CD14-positive monocyte (primary cell): Measurements from ENCODE around the gene FAM76A. TPM values are rescaled to one million over a fixed set of nuclear protein-coding genes. Genes with fewer than 3 reads are reported as not detected.

ENCODE experiments used
- DNase-seq, 3 donors: peaks; one replicate each; pipeline ENCODE4 v3.0.0-alpha.2; 2011 to 2022
- H2AFZ ChIP-seq: 2 replicates; pipeline ENCODE4 v1.6.0; 2012; ENCODE audit warnings: mild to moderate bottlenecking, low read depth, low read length, inconsistent platforms; ENCODE audit not compliant: insufficient read depth, poor library complexity, severe bottlenecking
- H3K27ac ChIP-seq, 2 donors: 1 replicate in 1 of 2; 2 replicates in 1 of 2; pipeline ENCODE4 v1.5.1; 2012 to 2013; ENCODE audit warnings: low read length in 2 of 2, control low read depth in 1 of 2, inconsistent platforms in 1 of 2, low read depth in 1 of 2, mild to moderate bottlenecking in 1 of 2
- H3K27me3 ChIP-seq, 2 donors: one replicate each; pipeline versions ENCODE4 v1.6.0 to v1.6.1; 2011 to 2013; ENCODE audit warnings: low read length in 2 of 2; ENCODE audit not compliant: control insufficient read depth in 2 of 2, insufficient read depth in 2 of 2
- H3K36me3 ChIP-seq, 2 donors: replicated peaks in 1 of 2; 1 replicate in 1 of 2; 2 replicates in 1 of 2; pipeline versions ENCODE4 v1.5.1 to v1.6.1; 2012 to 2013; ENCODE audit warnings: low read length in 2 of 2, control low read depth in 1 of 2, inconsistent platforms in 1 of 2, mild to moderate bottlenecking in 1 of 2; ENCODE audit not compliant: insufficient read depth in 2 of 2, control insufficient read depth in 1 of 2
- H3K4me1 ChIP-seq, 2 donors: 1 replicate in 1 of 2; 2 replicates in 1 of 2; pipeline versions ENCODE4 v1.5.1 to v1.6.1; 2012 to 2013; ENCODE audit warnings: low read length in 2 of 2, control low read depth in 1 of 2, inconsistent platforms in 1 of 2, mild to moderate bottlenecking in 1 of 2, moderate library complexity in 1 of 2; ENCODE audit not compliant: insufficient read depth in 2 of 2, control insufficient read depth in 1 of 2
- H3K4me2 ChIP-seq: replicated peaks from 2 replicates; pipeline ENCODE3; 2012; ENCODE audit warnings: low read length, moderate library complexity, mild to moderate bottlenecking; ENCODE audit not compliant: poor library complexity, severe bottlenecking; ENCODE audit errors: extremely low read depth
- H3K4me3 ChIP-seq, 3 experiments: fragments of 200-600 bp in 1 of 3; sonication (generic) in 1 of 3; replicated peaks in 1 of 3; 1 replicate in 2 of 3; 2 replicates in 1 of 3; pipeline ENCODE4 v1.5.1; 2011 to 2013; ENCODE audit warnings: low read length in 3 of 3, mild to moderate bottlenecking in 3 of 3, control low read depth in 2 of 3, low read depth in 2 of 3, inconsistent platforms in 1 of 3, moderate library complexity in 1 of 3
- H3K79me2 ChIP-seq: 2 replicates; pipeline ENCODE4 v1.6.0; 2012; ENCODE audit warnings: mild to moderate bottlenecking, control low read depth, inconsistent platforms, low read length, moderate library complexity; ENCODE audit not compliant: insufficient read depth
- H3K9ac ChIP-seq: 2 replicates; pipeline ENCODE4 v1.6.0; 2017; ENCODE audit warnings: low read length, mild to moderate bottlenecking; ENCODE audit not compliant: insufficient read depth, poor library complexity, severe bottlenecking
- H3K9me3 ChIP-seq, 2 donors: replicated peaks in 1 of 2; 1 replicate in 1 of 2; 2 replicates in 1 of 2; pipeline versions ENCODE4 v1.5.1 to v1.6.1; 2012 to 2013; ENCODE audit warnings: low read length in 2 of 2, control low read depth in 1 of 2; ENCODE audit not compliant: control insufficient read depth in 1 of 2, insufficient read depth in 1 of 2
- H4K20me1 ChIP-seq: 2 replicates; pipeline ENCODE4 v1.6.0; 2012; ENCODE audit warnings: mild to moderate bottlenecking, low read length, control low read depth, moderate library complexity; ENCODE audit not compliant: insufficient read depth
- H3K27ac Mint-ChIP-seq, 7 donors: one replicate each; pipeline ENCODE4 v1.8.0; 2020; ENCODE audit warnings: mild to moderate bottlenecking in 7 of 7, mixed read lengths in 7 of 7, moderate library complexity in 6 of 7, inconsistent platforms in 2 of 7
- H3K27me3 Mint-ChIP-seq, 3 donors: one replicate each; pipeline ENCODE4 v1.8.0; 2021 to 2022; ENCODE audit warnings: low read depth in 3 of 3, mild to moderate bottlenecking in 3 of 3, mixed read lengths in 3 of 3, moderate library complexity in 3 of 3, inconsistent platforms in 1 of 3
- H3K36me3 Mint-ChIP-seq, 2 donors: one replicate each; pipeline ENCODE4 v1.8.0; 2020; ENCODE audit warnings: mixed read lengths in 2 of 2, inconsistent platforms in 1 of 2, mild to moderate bottlenecking in 1 of 2
- H3K4me1 Mint-ChIP-seq: one replicate; pipeline ENCODE4 v1.8.0; 2020; ENCODE audit warnings: mild to moderate bottlenecking, mixed read lengths
- H3K4me3 Mint-ChIP-seq, 2 donors: one replicate each; pipeline ENCODE4 v1.8.0; 2020; ENCODE audit warnings: mild to moderate bottlenecking in 2 of 2, mixed read lengths in 2 of 2, moderate library complexity in 1 of 2
- H3K9me3 Mint-ChIP-seq, 7 donors: one replicate each; pipeline ENCODE4 v1.8.0; 2020 to 2022; ENCODE audit warnings: mixed read lengths in 7 of 7, mild to moderate bottlenecking in 6 of 7, moderate library complexity in 6 of 7, inconsistent platforms in 2 of 7
- CTCF ChIP-seq: fragments of 200-600 bp; IDR thresholded peaks from one replicate; pipeline ENCODE4 v1.8.0; 2022; ENCODE audit warnings: antibody characterized with exemption, mild to moderate bottlenecking
- WGBS: methylation state at CpG from one replicate; pipeline ENCODE4 v1.1.5; 2013; ENCODE audit warnings: missing lambda C conversion rate; ENCODE audit not compliant: insufficient coverage; 5-methylcytosine and 5-hydroxymethylcytosine counted together
- intact Hi-C, 2 donors: fragments of 100-400 bp; cut with micrococcal nuclease; formaldehyde crosslinking; loops; one replicate each; pipeline versions ENCODE4 v1.15.0 to v1.15.1; 2023
- polyA plus RNA-seq, 3 donors: library from polyadenylated mRNA; depleted of rRNA in 1 of 3; unstranded in 2 of 3; stranded (reverse) in 1 of 3; fragments of 300-500 nt in 2 of 3; fragments of >200 nt in 1 of 3; fragmentation: Illumina TruSeq in 2 of 3; gene quantifications; 1 replicate in 2 of 3; 2 replicates in 1 of 3; pipeline ENCODE4 v1.2.3, GENCODE V29; 2012 to 2021

Gene FAM76A
- polyA plus RNA-seq, 3 donors, result 9.1 to 10.9 (median 10.3) TPM

- no peak for TF ChIP-seq CTCF
- DNase-seq, result no peak
- Histone ChIP-seq H2AFZ (no peak overlapping the region), H3K9me3 (peaks cover 7 to 11% of the 10 kb centered on the region in 2 donors), H3K27me3 (no peaks in the 10 kb centered on the region), H3K4me1 (no peaks in the 10 kb centered on the region), H3K9ac (no peak overlapping the region), H3K79me2 (no peaks in the 10 kb centered on the region), H3K4me3 (no peak overlapping the region), H3K36me3 (no peaks in the 10 kb centered on the region), H4K20me1 (no peaks in the 10 kb centered on the region), H3K4me2 (no peak overlapping the region), H3K27ac (no peak overlapping the region)
- peaks cover 9 to 26% (median 20%) of the 10 kb centered on the region in 7 donors for H3K9me3 Mint-ChIP-seq
- 100% methylated on average over 3 of the region's 4 CpGs for WGBS
- no peaks in the 10 kb centered on the region for H3K4me1 Mint-ChIP-seq
- no peak overlapping the region for H3K4me3 Mint-ChIP-seq
- H3K36me3 Mint-ChIP-seq, result no peaks in the 10 kb centered on the region
- H3K27ac Mint-ChIP-seq, result no peak overlapping the region
- peaks cover 2 to 10% (median 6%) of the 10 kb centered on the region in 3 donors for H3K27me3 Mint-ChIP-seq
- intact Hi-C loops, result no loop called here
Observed at GRCh38 chr1:27704958-27705357, 20.8 kb upstream of the FAM76A start.

- Histone ChIP-seq H3K4me3 (no peak overlapping the region), H3K9me3 (peaks cover 7 to 11% of the 10 kb centered on the region in 2 donors), H3K36me3 (no peaks in the 10 kb centered on the region), H3K4me2 (no peak overlapping the region), H3K27ac (no peak overlapping the region), H3K4me1 (no peaks in the 10 kb centered on the region), H3K9ac (no peak overlapping the region), H3K27me3 (no peaks in the 10 kb centered on the region), H2AFZ (no peak overlapping the region), H4K20me1 (no peaks in the 10 kb centered on the region), H3K79me2 (no peaks in the 10 kb centered on the region)
- H3K9me3 Mint-ChIP-seq, result peaks cover 9 to 26% (median 20%) of the 10 kb centered on the region in 7 donors
- intact Hi-C loops, result no loop called here
- peaks cover 2 to 7% (median 3%) of the 10 kb centered on the region in 3 donors for H3K27me3 Mint-ChIP-seq
- no peak overlapping the region for H3K27ac Mint-ChIP-seq
- DNase-seq, result no peak
- no peak overlapping the region for H3K4me3 Mint-ChIP-seq
- no CpG with 5 or more reads among the region's 2 CpGs for WGBS
- TF ChIP-seq CTCF, result no peak
- H3K36me3 Mint-ChIP-seq, result no peaks in the 10 kb centered on the region
- no peaks in the 10 kb centered on the region for H3K4me1 Mint-ChIP-seq
Observed at GRCh38 chr1:27705545-27705944, 20.2 kb upstream of the FAM76A start.
